ENCODE data around the gene F10. TPM values are rescaled to one million over a fixed set of nuclear protein-coding genes. Genes with fewer than 3 reads are reported as not detected.

F10 gene
- total RNA-seq, 1 donor from 2014 or later = 12.3 TPM

- Mint-ChIP-seq H3K27ac (no peak overlapping the region), H3K4me3 (no peak overlapping the region), H3K4me1 (peaks cover 3% of the 10 kb centered on the region), H3K9me3 (no peaks in the 10 kb centered on the region), H3K36me3 (no peaks in the 10 kb centered on the region), H3K27me3 (ENCODE audit: low read depth) (peaks cover 25% of the 10 kb centered on the region)
- DNase-seq (ENCODE audit: low spot score in 2 of 2, unreplicated experiment in 2 of 2) = no peak
- TF ChIP-seq CTCF (IDR thresholded peaks at IDR 0.05; ENCODE audit: unreplicated experiment) = no peak
These were observed 24.6 kb downstream of the F10 start for GRCh38 chr13:113147206-113147605.

- no peak overlapping the region for H3K27ac Mint-ChIP-seq
- no peak overlapping the region for H3K4me3 Mint-ChIP-seq
- no peak for TF ChIP-seq CTCF (IDR thresholded peaks at IDR 0.05; ENCODE audit: unreplicated experiment)
- no peaks in the 10 kb centered on the region for H3K36me3 Mint-ChIP-seq
- H3K9me3 Mint-ChIP-seq = no peaks in the 10 kb centered on the region
- H3K27me3 Mint-ChIP-seq (ENCODE audit: low read depth) = peaks cover 32% of the 10 kb centered on the region
- H3K4me1 Mint-ChIP-seq = peaks cover 11% of the 10 kb centered on the region
- DNase-seq (ENCODE audit: low spot score in 2 of 2, unreplicated experiment in 2 of 2) = no peak
These were observed 25.8 kb downstream of the F10 start for GRCh38 chr13:113148407-113148806.

- H3K9me3 Mint-ChIP-seq = no peaks in the 10 kb centered on the region
- no peak for DNase-seq (ENCODE audit: low spot score in 2 of 2, unreplicated experiment in 2 of 2)
- no peak overlapping the region for H3K27ac Mint-ChIP-seq
- H3K27me3 Mint-ChIP-seq (ENCODE audit: low read depth) = peaks cover 32% of the 10 kb centered on the region
- no peak for TF ChIP-seq CTCF (IDR thresholded peaks at IDR 0.05; ENCODE audit: unreplicated experiment)
- peaks cover 11% of the 10 kb centered on the region for H3K4me1 Mint-ChIP-seq
- H3K36me3 Mint-ChIP-seq = no peaks in the 10 kb centered on the region
- no peak overlapping the region for H3K4me3 Mint-ChIP-seq
These were observed 26.4 kb downstream of the F10 start for GRCh38 chr13:113148940-113149503.

- no peak for TF ChIP-seq CTCF (IDR thresholded peaks at IDR 0.05; ENCODE audit: unreplicated experiment)
- no peaks in the 10 kb centered on the region for H3K36me3 Mint-ChIP-seq
- H3K4me1 Mint-ChIP-seq = peaks cover 12% of the 10 kb centered on the region
- DNase-seq (ENCODE audit: low spot score in 2 of 2, unreplicated experiment in 2 of 2) = no peak
- H3K9me3 Mint-ChIP-seq = no peaks in the 10 kb centered on the region
- no peak overlapping the region for H3K27ac Mint-ChIP-seq
- H3K27me3 Mint-ChIP-seq (ENCODE audit: low read depth) = peaks cover 32% of the 10 kb centered on the region
- H3K4me3 Mint-ChIP-seq = no peak overlapping the region
These were observed 27.3 kb downstream of the F10 start for GRCh38 chr13:113149711-113150549.

- Mint-ChIP-seq H3K9me3 (peaks cover 4% of the 10 kb centered on the region), H3K36me3 (no peaks in the 10 kb centered on the region), H3K27ac (no peak overlapping the region), H3K4me1 (peaks cover 13% of the 10 kb centered on the region), H3K27me3 (ENCODE audit: low read depth) (peaks cover 32% of the 10 kb centered on the region), H3K4me3 (no peak overlapping the region)
- DNase-seq (ENCODE audit: low spot score in 2 of 2, unreplicated experiment in 2 of 2) = no peak
- no peak for TF ChIP-seq CTCF (IDR thresholded peaks at IDR 0.05; ENCODE audit: unreplicated experiment)
These were observed 28.2 kb downstream of the F10 start for GRCh38 chr13:113150550-113151365.

All from mesothelial cell of epicardium (in vitro differentiated cells).